Astrocyte of the spinal cord (primary cell): ENCODE data around the gene HPGDS.
"Not testable (repeated sequence)": the region's sequence is repeated elsewhere in the genome, so short reads cannot be mapped to it uniquely, and the experiment has no call there.

Source experiments
- DNase-seq: peaks from one replicate; pipeline ENCODE4 v3.0.0; 2011; ENCODE audit warnings: low read depth, low spot score
- H3K4me3 ChIP-seq: 2 replicates; pipeline ENCODE4 v1.5.1; 2011; ENCODE audit warnings: low read depth, mild to moderate bottlenecking, low read length, moderate library complexity
- CTCF ChIP-seq: IDR thresholded peaks from 2 replicates; pipeline ENCODE4 v1.5.1; 2012; ENCODE audit warnings: low read depth, mild to moderate bottlenecking, low read length, inconsistent platforms
- in situ Hi-C: cut with HindIII; loops from 2 replicates; pipeline ENCODE4 v1.10.0; 2017; ENCODE audit warnings: low sequenced_read_pairs

The HPGDS gene

GRCh38 chr4:94344457-94344856 is 1.8 kb upstream of the HPGDS start:
- DNase-seq, result no peak
- no peak for TF ChIP-seq CTCF
- in situ Hi-C loops, result no loop called here
- H3K4me3 ChIP-seq, result no peak overlapping the region

GRCh38 chr4:94341481-94342370 is 910 bp downstream of the HPGDS start:
- no peak for TF ChIP-seq CTCF
- no peak overlapping the region for H3K4me3 ChIP-seq

GRCh38 chr4:94339779-94340178 is 2.9 kb downstream of the HPGDS start:
- no peak for TF ChIP-seq CTCF
- H3K4me3 ChIP-seq, result no peak overlapping the region
- in situ Hi-C loops, result no loop called here
- no peak for DNase-seq

More at GRCh38 chr4:94341481-94342370, 910 bp downstream of the HPGDS start:
- no peak for DNase-seq
- in situ Hi-C loops, result no loop called here

GRCh38 chr4:94338681-94339351 is 3.8 kb downstream of the HPGDS start:
- no peak overlapping the region for H3K4me3 ChIP-seq
- no peak for TF ChIP-seq CTCF
- in situ Hi-C loops, result no loop called here
- no peak for DNase-seq

- H3K4me3 ChIP-seq, DNase-seq, in situ Hi-C loops: not testable (repeated sequence)
Measured at GRCh38 chr4:94336791-94337190, 5.8 kb downstream of the HPGDS start.

GRCh38 chr4:94336303-94336702 is 6.3 kb downstream of the HPGDS start:
- in situ Hi-C loops, result no loop called here
- DNase-seq, result no peak

More at GRCh38 chr4:94336303-94336702, 6.3 kb downstream of the HPGDS start:
- no peak overlapping the region for H3K4me3 ChIP-seq
- no peak for TF ChIP-seq CTCF
